Liver (tissue), 9 donors: ENCODE measurements around the gene ZNF276. TPM values are rescaled to one million over a fixed set of nuclear protein-coding genes. Genes with fewer than 3 reads are reported as not detected.
"Not testable (repeated sequence)": the region's sequence is repeated elsewhere in the genome, so short reads cannot be mapped to it uniquely, and the experiment has no call there.

Experiments
- DNase-seq: peaks from one replicate; pipeline ENCODE4 v3.0.0-alpha.2; 2017; ENCODE audit warnings: low spot score
- H3K27ac ChIP-seq, 2 donors: one replicate each; pipeline ENCODE4 v1.7.0; 2013; ENCODE audit warnings: inconsistent platforms in 2 of 2, low read length in 2 of 2, control low read depth in 1 of 2, low read depth in 1 of 2, mild to moderate bottlenecking in 1 of 2
- H3K27me3 ChIP-seq, 4 donors: one replicate each; pipeline versions ENCODE4 v1.6.1 to v1.7.0; 2013; ENCODE audit warnings: low read length in 3 of 4, inconsistent platforms in 1 of 4, mild to moderate bottlenecking in 1 of 4, moderate library complexity in 1 of 4; ENCODE audit not compliant: control insufficient read depth in 4 of 4, insufficient read depth in 4 of 4
- H3K36me3 ChIP-seq, 4 donors: one replicate each; pipeline versions ENCODE4 v1.6.1 to v1.7.0; 2013; ENCODE audit warnings: low read length in 3 of 4, mild to moderate bottlenecking in 3 of 4, low read depth in 1 of 4, moderate library complexity in 1 of 4; ENCODE audit not compliant: control insufficient read depth in 4 of 4, insufficient read depth in 3 of 4
- H3K4me1 ChIP-seq, 4 donors: one replicate each; pipeline versions ENCODE4 v1.6.1 to v1.7.0; 2013; ENCODE audit warnings: low read length in 3 of 4, mild to moderate bottlenecking in 3 of 4, moderate library complexity in 1 of 4; ENCODE audit not compliant: control insufficient read depth in 4 of 4, insufficient read depth in 4 of 4
- H3K4me3 ChIP-seq, 3 donors: one replicate each; pipeline versions ENCODE4 v1.6.1 to v1.7.0; 2013; ENCODE audit warnings: low read length in 3 of 3, control low read depth in 1 of 3, low read depth in 1 of 3, mild to moderate bottlenecking in 1 of 3
- H3K9ac ChIP-seq, 2 donors: one replicate each; pipeline ENCODE4 v1.7.0; 2013; ENCODE audit warnings: low read length in 2 of 2, mild to moderate bottlenecking in 2 of 2, moderate library complexity in 2 of 2, control low read depth in 1 of 2, low read depth in 1 of 2
- H3K9me3 ChIP-seq, 4 donors: one replicate each; pipeline versions ENCODE4 v1.6.1 to v1.7.0; 2013; ENCODE audit warnings: low read length in 3 of 4; ENCODE audit not compliant: control insufficient read depth in 4 of 4
- ATF3 ChIP-seq: IDR thresholded peaks from 2 replicates; pipeline ENCODE4 v1.6.1; 2016; ENCODE audit warnings: antibody characterized with exemption
- CTCF ChIP-seq: fragments of 150-350 bp; IDR thresholded peaks from 2 replicates; pipeline ENCODE4 v1.5.1; 2017; ENCODE audit warnings: improper control_type of control experiment, low read depth, low read length; ENCODE audit not compliant: missing input control
- FOXA1 ChIP-seq: IDR thresholded peaks from 2 replicates; pipeline ENCODE4 v1.6.1; 2016; ENCODE audit warnings: antibody characterized with exemption
- FOXA2 ChIP-seq: IDR thresholded peaks from 2 replicates; pipeline ENCODE4 v1.6.1; 2016; ENCODE audit warnings: antibody characterized with exemption
- GABPA ChIP-seq, 2 donors: IDR thresholded peaks in 1 of 2; conservative IDR thresholded peaks in 1 of 2; 2 replicates each; pipeline ENCODE4 v1.6.1; 2016; ENCODE audit warnings: antibody characterized with exemption in 2 of 2, mild to moderate bottlenecking in 1 of 2, moderate library complexity in 1 of 2
- HNF4A ChIP-seq, 2 donors: conservative IDR thresholded peaks; 2 replicates each; pipeline ENCODE4 v1.6.1; 2016; ENCODE audit warnings: antibody characterized with exemption in 2 of 2, mild to moderate bottlenecking in 2 of 2
- JUND ChIP-seq, 2 donors: IDR thresholded peaks; 2 replicates each; pipeline ENCODE4 v1.6.1; 2016; ENCODE audit warnings: antibody characterized with exemption in 2 of 2
- RAD21 ChIP-seq, 2 donors: IDR thresholded peaks; 2 replicates each; pipeline ENCODE4 v1.6.1; 2016; ENCODE audit warnings: antibody characterized with exemption in 2 of 2, mild to moderate bottlenecking in 2 of 2
- RXRA ChIP-seq, 2 donors: IDR thresholded peaks; 2 replicates each; pipeline ENCODE4 v1.6.1; 2017 to 2018; ENCODE audit warnings: antibody characterized with exemption in 2 of 2, mild to moderate bottlenecking in 1 of 2
- SP1 ChIP-seq: IDR thresholded peaks from 2 replicates; pipeline ENCODE4 v1.6.1; 2018; ENCODE audit warnings: antibody characterized with exemption, mild to moderate bottlenecking
- TAF1 ChIP-seq: conservative IDR thresholded peaks from 2 replicates; pipeline ENCODE4 v1.6.1; 2016; ENCODE audit warnings: antibody characterized with exemption, mild to moderate bottlenecking
- YY1 ChIP-seq: IDR thresholded peaks from 2 replicates; pipeline ENCODE4 v1.6.1; 2016; ENCODE audit warnings: antibody characterized with exemption, mild to moderate bottlenecking
- WGBS: extraction: QIAGEN DNeasy Blood & Tissue Kit; methylation state at CpG from one replicate; pipeline ENCODE4 v1.1.7; 2013; 5-methylcytosine and 5-hydroxymethylcytosine counted together
- polyA plus RNA-seq, 2 donors: library from polyadenylated mRNA; stranded (reverse) in 1 of 2; unstranded in 1 of 2; fragments of 200-250 nt in 1 of 2; fragments of >200 nt in 1 of 2; fragmentation: Nextera tagmentation in 1 of 2; extraction: Ambion mirVana in 1 of 2; gene quantifications; one replicate each; pipeline versions ENCODE4 v1.2.1 to v1.2.3, GENCODE V29; 2013 to 2015
- total RNA-seq, 2 donors: library from RNA; depleted of rRNA; stranded (reverse); fragments of >200 nt; gene quantifications; one replicate each; pipeline ENCODE4 v1.2.3, GENCODE V29; 2014
- TF ChIP-seq, protein P1 (sequence below): IDR thresholded peaks from 2 replicates; pipeline ENCODE4 v1.6.1; 2016; ENCODE audit warnings: antibody characterized with exemption
- TF ChIP-seq, protein P2 (sequence below): IDR thresholded peaks from 2 replicates; pipeline ENCODE4 v1.6.1; 2016; ENCODE audit warnings: antibody characterized with exemption, mild to moderate bottlenecking
- donor health status: healthy.
- donor health status: healthy.
- donor health status: healthy.
- donor health status: healthy.
- donor health status: healthy.

Gene ZNF276
- total and polyA plus RNA-seq, 4 donors = 4.9 to 22.8 (median 8.7) TPM

DNA sequence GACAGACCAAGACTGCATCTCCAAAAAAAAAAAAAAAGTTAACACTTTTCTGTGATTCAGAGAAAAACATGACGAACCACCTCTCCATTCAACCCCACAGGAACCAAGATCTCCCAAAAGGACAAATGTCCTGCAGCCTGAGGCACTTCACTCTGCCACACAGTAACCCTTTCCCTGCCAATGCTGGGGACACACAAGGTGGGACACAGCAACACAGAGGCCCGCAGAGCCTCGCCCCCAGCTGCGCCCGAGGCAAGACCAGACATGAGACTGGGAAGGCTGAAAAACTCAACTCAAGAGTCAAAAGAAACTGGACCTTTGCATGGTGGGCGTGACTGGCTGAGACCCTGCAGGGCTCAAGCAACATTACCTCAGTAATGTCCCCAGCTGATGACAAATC is 61.2 kb downstream of the ZNF276 start:
- Histone ChIP-seq H3K36me3 (no peaks in the 10 kb centered on the region), H3K9ac (no peak overlapping the region), H3K27me3 (no peaks in the 10 kb centered on the region), H3K4me1 (peaks cover 0 to 4% (median 0%) of the 10 kb centered on the region in 4 donors), H3K27ac (no peak overlapping the region), H3K9me3 (no peaks in the 10 kb centered on the region), H3K4me3 (no peak overlapping the region)
- no peak for TF ChIP-seq TAF1
- DNase-seq = no peak
- WGBS = 95% methylated on average over 6 of the region's 6 CpGs

GRCh38 chr16:89783952-89784351 is 62.6 kb downstream of the ZNF276 start:
- not testable (repeated sequence) for H3K27ac ChIP-seq, H3K4me1 ChIP-seq, H3K36me3 ChIP-seq, H3K27me3 ChIP-seq, DNase-seq, H3K9ac ChIP-seq, H3K9me3 ChIP-seq, H3K4me3 ChIP-seq
- WGBS = 97% methylated on average over 6 of the region's 6 CpGs

DNA sequence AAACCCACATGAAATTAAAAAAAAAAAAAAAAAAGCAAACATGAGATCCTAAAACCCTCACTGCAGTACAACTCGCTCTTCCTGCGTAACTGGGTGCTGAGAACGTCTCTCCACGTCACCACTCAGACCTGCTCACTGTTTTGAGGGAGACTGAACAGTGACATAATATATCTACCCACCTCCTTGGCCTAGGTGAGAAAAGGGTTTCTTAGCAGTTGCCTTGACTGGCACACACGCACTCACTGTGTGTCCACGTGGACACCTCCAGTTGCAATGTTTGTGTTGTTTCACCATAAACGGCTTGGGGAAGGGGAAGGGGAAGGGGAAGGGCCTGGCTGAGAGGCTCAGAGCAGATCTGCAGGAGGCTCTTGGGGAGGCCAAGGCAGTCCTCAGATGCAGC is 63.1 kb downstream of the ZNF276 start:
- no peak overlapping the region for H3K27ac ChIP-seq
- H3K27me3 ChIP-seq = no peaks in the 10 kb centered on the region
- no peak overlapping the region for H3K9ac ChIP-seq
- H3K9me3 ChIP-seq = no peaks in the 10 kb centered on the region
- 82% methylated on average over 7 of the region's 7 CpGs for WGBS
- H3K4me3 ChIP-seq = no peak overlapping the region
- TF ChIP-seq TAF1 (no peak), RAD21 (IDR thresholded peaks at IDR 0.05) (no peak)
- TF ChIP-seq, protein P1, sequence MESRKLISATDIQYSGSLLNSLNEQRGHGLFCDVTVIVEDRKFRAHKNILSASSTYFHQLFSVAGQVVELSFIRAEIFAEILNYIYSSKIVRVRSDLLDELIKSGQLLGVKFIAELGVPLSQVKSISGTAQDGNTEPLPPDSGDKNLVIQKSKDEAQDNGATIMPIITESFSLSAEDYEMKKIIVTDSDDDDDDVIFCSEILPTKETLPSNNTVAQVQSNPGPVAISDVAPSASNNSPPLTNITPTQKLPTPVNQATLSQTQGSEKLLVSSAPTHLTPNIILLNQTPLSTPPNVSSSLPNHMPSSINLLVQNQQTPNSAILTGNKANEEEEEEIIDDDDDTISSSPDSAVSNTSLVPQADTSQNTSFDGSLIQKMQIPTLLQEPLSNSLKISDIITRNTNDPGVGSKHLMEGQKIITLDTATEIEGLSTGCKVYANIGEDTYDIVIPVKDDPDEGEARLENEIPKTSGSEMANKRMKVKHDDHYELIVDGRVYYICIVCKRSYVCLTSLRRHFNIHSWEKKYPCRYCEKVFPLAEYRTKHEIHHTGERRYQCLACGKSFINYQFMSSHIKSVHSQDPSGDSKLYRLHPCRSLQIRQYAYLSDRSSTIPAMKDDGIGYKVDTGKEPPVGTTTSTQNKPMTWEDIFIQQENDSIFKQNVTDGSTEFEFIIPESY = no peak
- no peaks in the 10 kb centered on the region for H3K36me3 ChIP-seq
- peaks cover 0 to 4% (median 0%) of the 10 kb centered on the region in 4 donors for H3K4me1 ChIP-seq
- DNase-seq = no peak

DNA sequence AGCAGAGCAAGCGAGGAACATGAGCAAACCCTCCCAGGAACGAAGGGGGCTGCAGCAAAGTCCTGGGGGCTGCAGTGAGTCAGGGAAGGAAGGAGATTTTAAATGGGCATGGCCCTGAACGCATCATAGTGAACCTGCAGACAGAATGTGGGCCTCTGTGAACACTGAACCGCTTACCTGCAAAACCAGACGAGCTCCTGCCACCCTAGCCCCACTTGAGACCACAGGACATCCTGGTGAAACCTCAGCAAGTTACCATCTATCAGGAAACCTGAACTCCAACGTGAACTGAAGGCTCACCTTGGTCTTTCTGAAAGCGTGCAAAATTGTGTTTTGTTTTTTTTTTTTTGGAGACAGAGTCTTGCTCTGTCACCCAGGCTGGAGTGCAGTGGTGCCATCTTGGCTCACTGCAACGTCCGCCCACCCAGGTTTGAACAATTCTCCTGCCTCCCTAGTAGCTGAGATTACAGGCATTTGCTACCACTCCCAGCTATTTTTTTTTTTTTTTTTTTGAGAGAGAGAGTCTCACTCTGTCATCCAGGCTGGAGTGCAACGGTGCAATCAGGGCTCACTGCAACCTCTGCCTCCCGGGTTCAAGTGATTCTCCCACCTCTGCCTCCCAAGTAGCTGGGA is 64.3 kb downstream of the ZNF276 start:
- no peak for DNase-seq
- no peak overlapping the region for H3K4me3 ChIP-seq
- H3K9me3 ChIP-seq = no peaks in the 10 kb centered on the region
- WGBS = 92% methylated on average over 11 of the region's 11 CpGs
- no peaks in the 10 kb centered on the region for H3K27me3 ChIP-seq
- no peaks in the 10 kb centered on the region for H3K36me3 ChIP-seq
- no peak overlapping the region for H3K9ac ChIP-seq
- no peak overlapping the region for H3K27ac ChIP-seq
- H3K4me1 ChIP-seq = peaks cover 0 to 4% (median 0%) of the 10 kb centered on the region in 4 donors
- TF ChIP-seq GABPA (IDR thresholded peaks at IDR 0.05 in 1 of 2, conservative IDR thresholded peaks at IDR 0.05 in 1 of 2) (no peak), RXRA (IDR thresholded peaks at IDR 0.05) (no peak), FOXA2 (no peak), ATF3 (no peak), HNF4A (conservative IDR thresholded peaks at IDR 0.05) (no peak), SP1 (no peak), FOXA1 (no peak), YY1 (no peak), CTCF (no peak), JUND (IDR thresholded peaks at IDR 0.05) (no peak)
- TF ChIP-seq, protein P2, sequence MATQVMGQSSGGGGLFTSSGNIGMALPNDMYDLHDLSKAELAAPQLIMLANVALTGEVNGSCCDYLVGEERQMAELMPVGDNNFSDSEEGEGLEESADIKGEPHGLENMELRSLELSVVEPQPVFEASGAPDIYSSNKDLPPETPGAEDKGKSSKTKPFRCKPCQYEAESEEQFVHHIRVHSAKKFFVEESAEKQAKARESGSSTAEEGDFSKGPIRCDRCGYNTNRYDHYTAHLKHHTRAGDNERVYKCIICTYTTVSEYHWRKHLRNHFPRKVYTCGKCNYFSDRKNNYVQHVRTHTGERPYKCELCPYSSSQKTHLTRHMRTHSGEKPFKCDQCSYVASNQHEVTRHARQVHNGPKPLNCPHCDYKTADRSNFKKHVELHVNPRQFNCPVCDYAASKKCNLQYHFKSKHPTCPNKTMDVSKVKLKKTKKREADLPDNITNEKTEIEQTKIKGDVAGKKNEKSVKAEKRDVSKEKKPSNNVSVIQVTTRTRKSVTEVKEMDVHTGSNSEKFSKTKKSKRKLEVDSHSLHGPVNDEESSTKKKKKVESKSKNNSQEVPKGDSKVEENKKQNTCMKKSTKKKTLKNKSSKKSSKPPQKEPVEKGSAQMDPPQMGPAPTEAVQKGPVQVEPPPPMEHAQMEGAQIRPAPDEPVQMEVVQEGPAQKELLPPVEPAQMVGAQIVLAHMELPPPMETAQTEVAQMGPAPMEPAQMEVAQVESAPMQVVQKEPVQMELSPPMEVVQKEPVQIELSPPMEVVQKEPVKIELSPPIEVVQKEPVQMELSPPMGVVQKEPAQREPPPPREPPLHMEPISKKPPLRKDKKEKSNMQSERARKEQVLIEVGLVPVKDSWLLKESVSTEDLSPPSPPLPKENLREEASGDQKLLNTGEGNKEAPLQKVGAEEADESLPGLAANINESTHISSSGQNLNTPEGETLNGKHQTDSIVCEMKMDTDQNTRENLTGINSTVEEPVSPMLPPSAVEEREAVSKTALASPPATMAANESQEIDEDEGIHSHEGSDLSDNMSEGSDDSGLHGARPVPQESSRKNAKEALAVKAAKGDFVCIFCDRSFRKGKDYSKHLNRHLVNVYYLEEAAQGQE = no peak
